Right lobe of liver (tissue), 4 donors: ENCODE measurements around the gene TMEM218.

Experiments used
- POLR2A ChIP-seq: fragments of 450-650 bp; IDR thresholded peaks from one replicate; pipeline ENCODE4 v1.6.1; 2017; ENCODE audit warnings: antibody characterized with exemption, mild to moderate bottlenecking
- TF ChIP-seq, protein P1 (sequence below), 4 donors: fragments of 200-600 bp in 3 of 4; fragments of 450-650 bp in 1 of 4; IDR thresholded peaks; one replicate each; pipeline versions ENCODE4 v1.5.1 to v1.8.0; 2016 to 2022; ENCODE audit warnings: antibody characterized with exemption in 4 of 4, mild to moderate bottlenecking in 2 of 4
- donor health status: DM: no; HTN: no; CAD: no.
- donor health status: DM: no; HTN: no; CAD: no.
- donor health status: DM: no; HTN: yes; CAD: no.

DNA sequence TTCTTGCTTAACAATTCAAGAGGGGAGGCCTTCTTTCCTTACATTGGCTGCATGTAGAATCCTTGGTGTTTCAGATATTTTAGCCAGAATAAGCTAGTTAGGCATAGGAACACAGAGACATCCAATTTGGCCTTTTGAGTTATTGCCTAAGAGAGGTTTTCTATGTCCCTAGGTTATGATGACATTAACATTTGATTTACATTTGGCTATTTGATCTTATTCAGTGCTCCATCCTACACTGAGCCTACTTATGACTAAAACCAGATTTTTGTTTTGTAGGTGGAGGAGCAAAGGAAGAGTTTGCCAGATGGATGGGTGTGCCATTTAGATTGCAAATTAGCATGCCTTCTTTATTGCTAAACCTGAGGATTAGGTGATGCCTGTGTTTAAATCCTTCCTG lies 59.4 kb downstream of the TMEM218 start:
- TF ChIP-seq, protein P1, sequence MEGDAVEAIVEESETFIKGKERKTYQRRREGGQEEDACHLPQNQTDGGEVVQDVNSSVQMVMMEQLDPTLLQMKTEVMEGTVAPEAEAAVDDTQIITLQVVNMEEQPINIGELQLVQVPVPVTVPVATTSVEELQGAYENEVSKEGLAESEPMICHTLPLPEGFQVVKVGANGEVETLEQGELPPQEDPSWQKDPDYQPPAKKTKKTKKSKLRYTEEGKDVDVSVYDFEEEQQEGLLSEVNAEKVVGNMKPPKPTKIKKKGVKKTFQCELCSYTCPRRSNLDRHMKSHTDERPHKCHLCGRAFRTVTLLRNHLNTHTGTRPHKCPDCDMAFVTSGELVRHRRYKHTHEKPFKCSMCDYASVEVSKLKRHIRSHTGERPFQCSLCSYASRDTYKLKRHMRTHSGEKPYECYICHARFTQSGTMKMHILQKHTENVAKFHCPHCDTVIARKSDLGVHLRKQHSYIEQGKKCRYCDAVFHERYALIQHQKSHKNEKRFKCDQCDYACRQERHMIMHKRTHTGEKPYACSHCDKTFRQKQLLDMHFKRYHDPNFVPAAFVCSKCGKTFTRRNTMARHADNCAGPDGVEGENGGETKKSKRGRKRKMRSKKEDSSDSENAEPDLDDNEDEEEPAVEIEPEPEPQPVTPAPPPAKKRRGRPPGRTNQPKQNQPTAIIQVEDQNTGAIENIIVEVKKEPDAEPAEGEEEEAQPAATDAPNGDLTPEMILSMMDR (IDR thresholded peaks at IDR 0.05), result no peak
- no peak for TF ChIP-seq POLR2A
